CD4-positive, alpha-beta T cell (primary cell): ENCODE data around the gene NCR3LG1. TPM values are rescaled to one million over a fixed set of nuclear protein-coding genes. Genes with fewer than 3 reads are reported as not detected.
"Not testable (repeated sequence)": the region's sequence is repeated elsewhere in the genome, so short reads cannot be mapped to it uniquely, and the experiment has no call there.

Source experiments
- ATAC-seq: fragments of 200-7000 bp; cut with Tn5 transposase; one replicate; pipeline ENCODE4 v1.10.0; 2022; ENCODE audit warnings: mild to moderate bottlenecking; ENCODE audit not compliant: poor library complexity
- CTCF ChIA-PET: fragments of 350-600 bp; sonication (Branson Sonifier 250); formaldehyde crosslinking; loops from one replicate; lab custom pipeline; 2021; ENCODE audit warnings: antibody characterized with exemption, inconsistent platforms; lab: Charles Lee
- POLR2A ChIA-PET: fragments of 350-600 bp; sonication (Branson Sonifier 250); formaldehyde crosslinking; loops from one replicate; lab custom pipeline; 2021; ENCODE audit warnings: antibody characterized with exemption, inconsistent platforms; lab: Charles Lee
- DNase-seq, 14 experiments: peaks; one replicate each; pipeline ENCODE4 v3.0.0-alpha.2; 2013 to 2020; ENCODE audit warnings: mixed read lengths in 2 of 14
- H3K27ac ChIP-seq, 2 donors: one replicate each; pipeline versions ENCODE4 v1.5.1 to v1.7.0; 2013; ENCODE audit warnings: low read length in 2 of 2, low read depth in 1 of 2, mild to moderate bottlenecking in 1 of 2
- H3K27me3 ChIP-seq, 2 experiments: 1 replicate in 1 of 2; 2 replicates in 1 of 2; pipeline versions ENCODE4 v1.6.1 to v1.7.0; 2013; ENCODE audit warnings: low read length in 2 of 2, control low read depth in 1 of 2, mild to moderate bottlenecking in 1 of 2, moderate library complexity in 1 of 2; ENCODE audit not compliant: insufficient read depth in 2 of 2, control insufficient read depth in 1 of 2
- H3K36me3 ChIP-seq: one replicate; pipeline ENCODE4 v1.6.1; 2013; ENCODE audit warnings: low read length, control low read depth; ENCODE audit not compliant: insufficient read depth
- H3K4me1 ChIP-seq: one replicate; pipeline ENCODE4 v1.6.1; 2013; ENCODE audit warnings: low read length, control low read depth; ENCODE audit not compliant: insufficient read depth
- H3K4me3 ChIP-seq: one replicate; pipeline ENCODE4 v1.5.1; 2013; ENCODE audit warnings: mild to moderate bottlenecking, low read length, moderate library complexity
- H3K9me3 ChIP-seq, 2 experiments: 1 replicate in 1 of 2; 2 replicates in 1 of 2; pipeline versions ENCODE4 v1.6.1 to v1.7.0; 2013; ENCODE audit warnings: low read length in 2 of 2, mild to moderate bottlenecking in 2 of 2, control low read depth in 1 of 2, moderate library complexity in 1 of 2; ENCODE audit not compliant: control insufficient read depth in 1 of 2, insufficient read depth in 1 of 2
- H3K27ac Mint-ChIP-seq: one replicate; pipeline ENCODE4 v1.8.0; 2020; ENCODE audit warnings: mixed read lengths
- H3K27me3 Mint-ChIP-seq: one replicate; pipeline ENCODE4 v1.8.0; 2021; ENCODE audit warnings: mixed read lengths
- H3K36me3 Mint-ChIP-seq: one replicate; pipeline ENCODE4 v1.8.0; 2021; ENCODE audit warnings: low read depth, mixed read lengths
- H3K4me1 Mint-ChIP-seq: one replicate; pipeline ENCODE4 v1.8.0; 2021; ENCODE audit warnings: low read depth, mixed read lengths
- H3K4me3 Mint-ChIP-seq: one replicate; pipeline ENCODE4 v1.8.0; 2020; ENCODE audit warnings: mild to moderate bottlenecking, mixed read lengths
- H3K9me3 Mint-ChIP-seq: one replicate; pipeline ENCODE4 v1.8.0; 2020; ENCODE audit warnings: mixed read lengths
- intact Hi-C, 2 experiments: fragments of 100-400 bp; cut with DNase I in 1 of 2; cut with micrococcal nuclease in 1 of 2; formaldehyde crosslinking; loops; one replicate each; pipeline versions ENCODE4 v1.15.1 to v1.9.0; 2023 to 2025; cut with DNase I, micrococcal nuclease
- total RNA-seq, 174 experiments: library from RNA in 2 of 174; stranded (reverse) in 2 of 174; gene quantifications; one replicate each; pipeline ENCODE4 v1.2.3 and lab custom pipeline; 2021 to 2026
- TF ChIP-seq, protein P1 (sequence below): fragments of 200-600 bp; IDR thresholded peaks from one replicate; pipeline ENCODE4 v1.8.0; 2022; ENCODE audit warnings: antibody characterized with exemption, mild to moderate bottlenecking

NCR3LG1 gene
- total RNA-seq, 2 experiments from 2014 or later, result 2.2 to 2.4 TPM

GRCh38 chr11:17421781-17422180 lies 70.2 kb downstream of the NCR3LG1 start:
- Histone ChIP-seq H3K9me3 (no peaks in the 10 kb centered on the region), H3K27ac (no peak overlapping the region), H3K4me3 (no peak overlapping the region), H3K4me1 (no peaks in the 10 kb centered on the region), H3K36me3 (no peaks in the 10 kb centered on the region), H3K27me3 (peaks cover 0 to 12% of the 10 kb centered on the region in 2 experiments)
- intact Hi-C loops, result no loop called here
- no peak overlapping the region for H3K27ac Mint-ChIP-seq
- no peak for ATAC-seq
- ChIA-PET CTCF (no interaction called here), POLR2A (no interaction called here)
- no peaks in the 10 kb centered on the region for H3K9me3 Mint-ChIP-seq
- DNase-seq, result no peak
- H3K27me3 Mint-ChIP-seq, result peaks cover 41% of the 10 kb centered on the region
- no peaks in the 10 kb centered on the region for H3K36me3 Mint-ChIP-seq
- H3K4me1 Mint-ChIP-seq, result no peaks in the 10 kb centered on the region
- TF ChIP-seq, protein P1, sequence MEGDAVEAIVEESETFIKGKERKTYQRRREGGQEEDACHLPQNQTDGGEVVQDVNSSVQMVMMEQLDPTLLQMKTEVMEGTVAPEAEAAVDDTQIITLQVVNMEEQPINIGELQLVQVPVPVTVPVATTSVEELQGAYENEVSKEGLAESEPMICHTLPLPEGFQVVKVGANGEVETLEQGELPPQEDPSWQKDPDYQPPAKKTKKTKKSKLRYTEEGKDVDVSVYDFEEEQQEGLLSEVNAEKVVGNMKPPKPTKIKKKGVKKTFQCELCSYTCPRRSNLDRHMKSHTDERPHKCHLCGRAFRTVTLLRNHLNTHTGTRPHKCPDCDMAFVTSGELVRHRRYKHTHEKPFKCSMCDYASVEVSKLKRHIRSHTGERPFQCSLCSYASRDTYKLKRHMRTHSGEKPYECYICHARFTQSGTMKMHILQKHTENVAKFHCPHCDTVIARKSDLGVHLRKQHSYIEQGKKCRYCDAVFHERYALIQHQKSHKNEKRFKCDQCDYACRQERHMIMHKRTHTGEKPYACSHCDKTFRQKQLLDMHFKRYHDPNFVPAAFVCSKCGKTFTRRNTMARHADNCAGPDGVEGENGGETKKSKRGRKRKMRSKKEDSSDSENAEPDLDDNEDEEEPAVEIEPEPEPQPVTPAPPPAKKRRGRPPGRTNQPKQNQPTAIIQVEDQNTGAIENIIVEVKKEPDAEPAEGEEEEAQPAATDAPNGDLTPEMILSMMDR, result no peak
- H3K4me3 Mint-ChIP-seq, result no peak overlapping the region

- no peaks in the 10 kb centered on the region for H3K9me3 Mint-ChIP-seq
- Histone ChIP-seq H3K27me3 (peaks cover 0 to 8% of the 10 kb centered on the region in 2 experiments), H3K36me3 (no peaks in the 10 kb centered on the region), H3K27ac (no peak overlapping the region), H3K9me3 (no peaks in the 10 kb centered on the region), H3K4me3 (no peak overlapping the region), H3K4me1 (no peaks in the 10 kb centered on the region)
- intact Hi-C loops, result no loop called here
- no peak overlapping the region for H3K27ac Mint-ChIP-seq
- DNase-seq (no peak), ATAC-seq (no peak)
- H3K4me3 Mint-ChIP-seq, result no peak overlapping the region
- H3K36me3 Mint-ChIP-seq, result no peaks in the 10 kb centered on the region
- ChIA-PET POLR2A (no interaction called here), CTCF (no interaction called here)
- TF ChIP-seq, protein P1, result no peak
- H3K4me1 Mint-ChIP-seq, result no peaks in the 10 kb centered on the region
- H3K27me3 Mint-ChIP-seq, result peaks cover 24% of the 10 kb centered on the region
These were observed 72.1 kb downstream of the NCR3LG1 start for GRCh38 chr11:17423533-17424310.

DNA sequence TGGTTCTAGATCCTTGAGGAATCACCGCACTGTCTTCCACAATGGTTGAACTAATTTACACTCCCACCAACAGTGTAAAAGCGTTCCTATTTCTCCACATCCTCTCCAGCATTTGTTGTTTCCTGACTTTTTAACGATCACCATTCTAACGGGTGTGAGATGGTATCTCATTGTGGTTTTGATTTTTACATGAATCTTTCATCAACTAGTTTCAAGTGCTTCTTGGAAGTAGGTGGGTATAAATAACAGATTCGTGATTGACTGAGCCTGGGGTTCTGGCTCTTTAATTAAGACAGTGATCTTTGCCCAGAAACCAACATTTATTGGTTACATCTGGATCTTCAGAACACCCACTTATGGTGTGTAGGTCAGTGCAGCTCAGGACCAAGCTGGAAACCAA lies 74.6 kb downstream of the NCR3LG1 start:
- POLR2A ChIA-PET, H3K36me3 ChIP-seq, CTCF ChIA-PET, intact Hi-C loops, H3K27me3 ChIP-seq, H3K4me3 Mint-ChIP-seq, H3K9me3 ChIP-seq, H3K9me3 Mint-ChIP-seq, H3K36me3 Mint-ChIP-seq, H3K27ac Mint-ChIP-seq, H3K4me1 ChIP-seq, ATAC-seq, DNase-seq, H3K4me1 Mint-ChIP-seq, H3K4me3 ChIP-seq, H3K27ac ChIP-seq: not testable (repeated sequence)
- H3K27me3 Mint-ChIP-seq, result peaks cover 13% of the 10 kb centered on the region

Other genes with a start within 250 kb of the NCR3LG1 start
- 10 to 100 TPM; 39.2 to 43.0 TPM for gene PIK3C2A, start 143.8 kb upstream of the NCR3LG1 start, total RNA-seq
- gene NUCB2, start 75.1 kb upstream of the NCR3LG1 start, total RNA-seq, result 10 to 100 TPM; 65.2 to 73.0 TPM
- gene KCNJ11, start 36.9 kb downstream of the NCR3LG1 start, total RNA-seq, result under 1 TPM in 1 of 2 experiments, not detected in 1; 0.08 TPM
- gene ABCC8, start 125.0 kb downstream of the NCR3LG1 start, total RNA-seq, result not detected
- not detected for gene USH1C, start 192.6 kb downstream of the NCR3LG1 start, total RNA-seq
- gene OTOG, start 195.5 kb downstream of the NCR3LG1 start, total RNA-seq, result not detected